Skin of body (tissue), 2 donors: ENCODE results near the gene LAGE3. TPM values are rescaled to one million over a fixed set of nuclear protein-coding genes. Genes with fewer than 3 reads are reported as not detected.

Experiments used
- DNase-seq: peaks from one replicate; lab custom pipeline; 2025; lab: John Stamatoyannopoulos, UW
- total RNA-seq: library from RNA; depleted of rRNA; stranded (reverse); fragments of >200 nt; gene quantifications from one replicate; pipeline ENCODE4 v1.2.3, GENCODE V29; 2014

LAGE3 gene
- total RNA-seq, 1 donor from 2014 or later: 5.2 TPM

DNA sequence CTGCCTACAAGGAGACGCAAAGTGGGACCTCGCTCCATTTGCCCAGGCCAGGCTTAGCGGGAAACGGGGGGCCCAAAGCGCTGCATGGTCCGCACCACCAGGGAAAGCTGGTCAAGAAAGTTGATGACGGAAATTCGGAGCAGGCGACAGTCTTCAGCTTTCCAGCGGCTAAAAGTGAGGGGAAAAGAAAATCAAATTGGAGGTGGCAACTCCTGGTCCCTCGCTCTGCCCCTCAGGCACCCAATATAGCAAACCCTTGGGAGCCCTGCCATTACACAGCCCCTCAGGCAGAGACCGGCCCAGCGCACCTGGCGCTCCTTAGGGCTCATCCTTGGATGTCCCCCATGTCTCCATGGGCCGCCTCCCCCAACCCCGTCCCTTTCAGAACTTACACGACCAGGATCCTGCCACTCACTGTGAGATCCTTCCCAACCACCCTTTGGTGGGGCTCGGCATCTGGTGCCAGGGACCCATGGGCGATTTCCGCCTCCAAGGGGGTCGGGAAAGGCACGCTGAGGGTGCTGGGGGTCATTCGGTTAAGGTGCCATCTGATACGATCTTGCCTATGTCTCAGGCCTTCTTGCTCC is 1.1 kb downstream of the LAGE3 start:
- DNase-seq: no peak

DNA sequence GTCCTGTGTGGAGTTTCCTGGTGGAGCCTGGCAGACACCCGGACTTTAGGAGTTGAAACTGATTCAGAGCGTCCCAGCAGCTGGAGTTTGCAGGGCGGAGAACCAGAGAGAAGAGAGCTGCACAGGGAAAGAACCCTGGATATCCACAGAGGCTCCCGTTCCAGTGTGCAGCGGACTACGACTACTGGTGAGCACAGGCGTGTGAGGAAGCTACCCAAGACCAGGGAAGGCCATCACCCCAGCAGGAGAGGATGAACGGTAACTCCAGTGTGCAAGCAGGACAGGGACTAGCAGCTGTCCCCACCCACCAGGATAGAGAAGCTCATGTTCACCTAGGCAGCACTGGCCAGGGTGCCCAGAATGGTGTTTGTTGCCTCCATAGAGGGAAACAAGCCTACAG is 2.3 kb downstream of the LAGE3 start:
- no peak for DNase-seq

DNA sequence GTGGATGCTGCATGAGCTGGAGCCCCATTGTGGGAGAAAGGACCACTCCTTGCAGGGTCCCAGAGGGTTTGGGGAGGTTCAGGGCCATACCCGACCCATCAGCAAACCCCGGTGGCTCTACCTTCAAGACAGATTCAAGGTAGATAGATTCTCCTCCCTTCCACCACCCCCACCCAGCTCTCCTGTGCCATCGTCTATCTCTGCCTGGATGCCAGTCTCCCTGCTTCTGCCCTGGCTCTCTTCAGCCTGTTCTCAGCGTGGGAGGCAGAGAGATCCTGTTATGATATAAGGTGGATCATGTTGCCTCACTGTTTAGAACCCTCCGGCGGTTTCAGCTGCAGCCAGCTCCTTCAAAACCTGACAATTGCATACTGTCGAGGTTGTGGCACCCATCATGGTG is 5.4 kb downstream of the LAGE3 start:
- DNase-seq: no peak

DNA sequence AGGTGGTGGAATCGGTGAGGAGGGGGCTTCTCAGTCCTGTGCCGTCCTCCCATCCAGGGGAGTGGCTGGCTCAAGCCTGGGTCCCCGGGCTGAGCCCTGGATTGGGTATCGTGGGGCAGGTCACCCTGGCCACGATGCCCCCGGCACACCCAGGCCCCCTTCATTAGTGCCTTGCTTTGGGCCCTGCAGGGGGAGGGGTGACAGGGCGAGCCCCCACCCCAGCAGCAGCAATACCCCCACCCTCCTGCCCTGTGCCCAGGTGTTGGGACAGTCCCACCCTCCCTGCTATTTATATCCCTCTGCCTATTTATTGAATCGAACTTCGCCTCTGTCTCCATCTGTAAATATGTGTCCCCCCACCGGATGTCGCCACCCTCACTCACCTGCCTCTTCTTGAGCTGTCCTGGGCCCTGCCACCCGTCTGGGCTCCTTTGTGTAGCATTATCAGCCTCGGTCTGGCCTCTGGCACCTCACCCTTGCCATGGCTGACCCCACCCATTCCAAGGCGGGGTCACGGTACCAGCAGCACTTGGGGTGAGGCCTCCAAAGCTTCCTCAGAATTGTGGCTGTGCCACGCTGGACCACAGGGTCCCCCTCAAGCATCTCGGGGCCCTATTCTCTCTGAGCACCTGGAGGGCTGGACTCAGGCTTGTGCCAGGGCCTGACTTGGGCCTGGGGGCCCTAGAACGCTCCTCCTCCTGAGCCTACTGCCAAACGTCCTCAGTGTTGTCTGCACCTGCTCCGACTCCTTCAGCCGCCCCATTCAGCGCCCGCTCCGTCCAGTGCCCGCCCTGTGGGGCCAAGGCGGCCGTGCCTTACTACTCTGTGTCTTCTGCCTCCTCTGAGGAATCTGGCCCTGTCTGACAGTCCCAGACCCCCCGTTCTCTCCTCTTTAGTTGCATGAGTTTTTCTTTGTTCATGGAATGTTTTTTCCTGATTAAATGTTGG is 6.1 kb downstream of the LAGE3 start:
- DNase-seq: no peak

DNA sequence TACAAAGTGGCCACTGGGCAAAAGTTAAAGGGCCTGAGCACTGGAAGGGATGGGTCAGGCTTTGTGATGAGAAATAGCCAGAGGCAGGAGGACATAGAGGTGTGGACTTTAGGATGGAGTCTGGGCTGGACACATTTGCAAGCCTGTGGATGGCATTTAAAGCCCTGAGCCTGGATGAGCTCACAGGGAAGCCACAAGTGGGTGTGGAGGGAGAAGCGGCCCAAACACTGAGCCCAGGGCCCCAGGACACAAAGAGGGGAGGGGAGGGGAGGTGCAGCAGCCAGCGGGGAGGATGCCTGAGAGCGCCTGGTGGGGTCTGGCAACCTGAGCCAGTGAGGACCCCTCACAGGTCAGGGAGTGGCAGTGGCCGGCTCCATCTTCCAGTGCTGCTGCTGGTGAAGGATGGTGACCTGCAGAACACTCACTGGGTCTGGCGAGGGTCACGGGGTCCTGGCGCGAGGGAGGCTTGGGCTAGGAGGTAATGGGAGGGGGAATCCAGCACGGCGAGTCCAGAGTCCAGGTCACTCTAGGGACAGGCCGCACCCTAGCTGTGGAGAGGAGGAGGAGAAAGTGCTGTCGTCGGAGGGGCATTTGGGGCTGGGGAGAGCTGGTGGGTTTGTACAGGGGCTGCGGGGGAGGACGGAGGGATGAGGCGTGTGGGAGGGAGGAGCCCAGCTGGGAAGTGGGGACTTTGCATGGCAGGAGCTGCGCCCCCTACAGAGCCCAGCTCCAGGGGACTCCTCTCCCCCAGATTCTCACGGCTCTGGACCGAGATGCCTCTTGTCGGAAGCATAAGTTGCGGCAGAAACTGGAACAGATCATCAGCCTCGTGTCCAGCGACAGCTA is 7.0 kb downstream of the LAGE3 start:
- DNase-seq: no peak

DNA sequence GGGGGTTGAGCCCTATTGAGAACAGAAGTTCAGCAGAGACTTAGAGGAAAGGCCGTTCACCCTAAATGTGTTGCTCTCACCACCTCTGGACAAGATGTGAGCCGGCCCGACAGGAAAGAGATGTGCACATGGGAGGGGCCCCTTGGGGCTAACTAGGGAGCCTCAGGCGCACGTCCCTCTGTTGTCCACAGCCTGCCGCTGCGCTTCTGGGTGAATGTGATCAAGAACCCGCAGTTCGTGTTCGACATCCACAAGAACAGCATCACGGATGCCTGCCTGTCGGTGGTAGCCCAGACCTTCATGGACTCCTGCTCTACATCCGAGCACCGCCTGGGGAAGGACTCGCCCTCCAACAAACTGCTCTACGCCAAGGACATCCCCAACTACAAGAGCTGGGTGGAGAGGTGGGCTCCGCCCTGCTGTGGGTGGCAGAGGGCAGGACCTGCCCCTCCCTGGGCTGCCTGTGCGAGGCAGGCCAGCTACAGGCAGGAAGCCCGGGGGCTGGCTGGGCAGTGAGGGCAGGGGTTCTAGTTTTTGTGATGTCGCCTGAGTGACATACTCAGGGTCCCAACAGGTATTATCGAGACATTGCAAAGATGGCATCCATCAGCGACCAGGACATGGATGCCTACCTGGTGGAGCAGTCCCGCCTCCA is 8.0 kb downstream of the LAGE3 start:
- DNase-seq: no peak

DNA sequence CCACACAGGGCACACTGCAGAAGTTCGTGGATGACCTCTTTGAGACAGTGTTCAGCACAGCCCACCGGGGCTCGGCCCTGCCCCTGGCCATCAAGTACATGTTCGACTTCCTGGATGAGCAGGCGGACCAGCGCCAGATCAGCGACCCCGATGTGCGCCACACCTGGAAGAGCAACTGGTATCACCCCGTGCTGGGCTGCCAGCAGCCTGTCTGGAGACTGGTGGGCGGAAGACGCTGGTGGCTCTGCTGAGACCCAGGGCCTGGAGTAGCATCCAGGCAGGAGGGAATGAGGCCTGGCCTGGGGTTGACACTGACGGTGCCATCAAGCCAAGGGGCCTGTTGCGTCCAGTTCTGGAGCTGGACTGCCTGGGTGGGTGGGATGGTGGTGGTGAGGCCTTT is 8.6 kb downstream of the LAGE3 start:
- DNase-seq: no peak

DNA sequence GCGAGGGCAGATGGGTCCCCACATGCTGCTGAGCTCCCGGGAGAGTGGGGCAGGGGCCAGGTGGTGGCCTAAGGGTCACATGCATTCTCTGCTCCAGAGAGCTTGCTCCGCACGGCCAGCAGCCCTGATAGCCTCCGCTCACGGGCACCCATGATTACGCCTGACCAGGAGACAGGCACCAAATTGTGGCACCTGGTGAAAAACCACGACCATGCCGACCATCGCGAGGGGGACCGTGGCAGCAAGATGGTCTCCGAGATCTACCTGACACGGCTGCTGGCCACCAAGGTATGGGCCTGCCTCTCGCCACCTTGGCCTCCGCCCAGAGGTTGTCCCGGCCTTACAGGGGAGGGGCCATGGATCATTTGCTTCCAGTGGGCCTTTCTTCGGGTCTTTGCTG is 9.2 kb downstream of the LAGE3 start:
- DNase-seq: no peak

DNA sequence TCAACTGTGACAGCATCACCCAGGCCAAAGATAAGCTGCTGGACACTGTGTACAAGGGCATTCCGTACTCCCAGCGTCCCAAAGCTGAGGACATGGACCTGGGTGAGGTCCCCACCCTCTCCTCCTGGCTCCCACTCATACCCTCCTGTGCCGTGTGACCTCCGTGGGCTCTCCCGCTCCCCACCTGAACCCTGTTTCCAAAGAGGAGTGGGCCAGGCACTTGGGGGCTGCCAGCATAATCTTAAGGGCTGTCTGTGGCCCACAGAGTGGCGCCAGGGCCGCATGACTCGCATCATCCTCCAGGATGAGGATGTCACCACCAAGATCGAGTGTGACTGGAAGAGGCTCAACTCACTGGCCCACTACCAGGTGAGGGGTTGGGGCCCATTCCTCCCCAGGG is 10.0 kb downstream of the LAGE3 start:
- no peak for DNase-seq

DNA sequence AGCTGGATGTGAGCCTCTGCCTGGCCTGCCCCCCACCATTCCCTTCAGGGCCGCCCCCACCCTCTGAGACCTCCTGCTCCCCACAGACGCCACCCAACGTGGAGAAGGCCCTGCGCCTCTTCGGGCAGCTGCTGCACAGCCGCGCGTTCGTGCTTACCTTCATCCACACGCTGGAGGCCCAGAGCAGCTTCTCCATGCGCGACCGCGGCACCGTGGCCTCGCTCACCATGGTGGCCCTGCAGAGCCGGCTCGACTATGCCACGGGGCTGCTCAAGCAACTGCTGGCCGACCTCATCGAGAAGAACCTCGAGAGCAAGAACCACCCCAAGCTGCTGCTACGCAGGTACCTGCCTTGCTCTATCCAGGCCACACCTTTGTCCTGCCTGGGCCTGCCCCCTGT is 10.9 kb downstream of the LAGE3 start:
- no peak for DNase-seq

DNA sequence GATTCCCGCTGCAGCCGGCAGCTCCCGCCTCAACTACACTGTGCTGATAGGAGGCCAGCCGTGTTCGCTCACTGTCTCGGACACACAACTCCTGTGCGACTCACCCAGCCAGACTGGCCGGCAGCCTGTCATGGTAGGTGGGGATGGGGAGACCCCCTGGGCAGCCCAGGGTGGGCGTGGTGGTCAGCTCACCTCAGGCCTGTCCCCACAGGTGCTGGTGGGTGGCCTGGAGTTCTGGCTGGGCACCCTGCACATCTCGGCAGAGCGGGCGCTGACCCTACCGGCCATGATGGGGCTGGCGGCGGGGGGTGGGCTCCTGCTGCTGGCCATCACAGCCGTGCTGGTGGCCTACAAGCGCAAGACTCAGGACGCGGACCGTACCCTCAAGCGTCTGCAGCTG is 11.5 kb downstream of the LAGE3 start:
- DNase-seq: no peak

DNA sequence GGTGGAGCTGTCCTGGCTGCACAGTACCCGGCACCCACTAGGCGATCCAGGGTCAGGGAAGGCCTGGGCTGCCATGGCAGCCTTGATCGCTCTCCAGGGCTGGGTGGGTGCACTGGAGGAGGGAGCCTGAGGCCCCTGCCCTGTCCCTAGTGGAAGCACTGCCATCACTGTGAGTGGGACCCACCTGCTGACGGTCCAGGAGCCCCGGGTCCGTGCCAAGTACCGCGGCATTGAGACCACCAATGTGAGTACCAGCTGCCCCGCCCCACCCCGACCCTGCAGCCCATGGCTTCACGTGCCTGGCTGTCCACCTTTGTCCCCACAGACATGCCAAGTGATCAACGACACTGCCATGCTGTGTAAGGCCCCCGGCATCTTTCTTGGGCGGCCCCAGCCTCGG is 12.2 kb downstream of the LAGE3 start:
- no peak for DNase-seq

DNA sequence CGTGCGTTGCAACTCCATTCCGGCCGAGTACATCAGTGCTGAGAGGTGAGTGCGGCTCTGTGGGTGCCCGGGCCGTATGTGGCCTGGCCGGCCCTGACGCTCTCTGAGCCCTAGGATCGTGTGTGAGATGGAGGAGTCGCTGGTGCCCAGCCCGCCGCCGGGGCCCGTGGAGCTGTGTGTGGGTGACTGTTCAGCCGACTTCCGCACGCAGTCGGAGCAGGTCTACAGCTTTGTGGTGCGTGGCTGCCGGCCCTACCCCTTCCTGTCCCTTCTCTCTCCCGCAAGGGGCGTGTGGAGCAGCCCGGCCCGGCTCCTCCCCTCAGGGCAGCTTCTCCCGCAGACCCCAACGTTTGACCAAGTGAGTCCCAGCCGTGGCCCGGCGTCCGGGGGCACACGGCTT is 13.0 kb downstream of the LAGE3 start:
- DNase-seq: no peak

DNA sequence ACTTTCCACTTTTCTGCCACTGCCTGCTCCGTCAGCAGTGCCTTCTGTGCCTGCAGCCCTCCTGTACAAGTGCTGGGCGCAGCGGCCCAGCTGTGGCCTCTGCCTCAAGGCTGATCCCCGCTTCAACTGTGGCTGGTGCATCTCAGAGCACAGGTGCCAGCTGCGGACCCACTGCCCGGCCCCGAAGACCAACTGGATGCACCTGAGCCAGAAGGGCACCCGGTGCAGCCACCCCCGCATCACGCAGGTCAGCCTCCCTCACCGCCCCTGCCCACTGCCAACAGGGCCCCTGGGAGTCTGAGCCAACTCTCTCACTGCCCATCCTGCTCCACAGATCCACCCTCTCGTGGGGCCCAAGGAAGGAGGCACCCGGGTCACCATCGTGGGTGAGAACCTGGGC is 13.5 kb downstream of the LAGE3 start:
- no peak for DNase-seq

DNA sequence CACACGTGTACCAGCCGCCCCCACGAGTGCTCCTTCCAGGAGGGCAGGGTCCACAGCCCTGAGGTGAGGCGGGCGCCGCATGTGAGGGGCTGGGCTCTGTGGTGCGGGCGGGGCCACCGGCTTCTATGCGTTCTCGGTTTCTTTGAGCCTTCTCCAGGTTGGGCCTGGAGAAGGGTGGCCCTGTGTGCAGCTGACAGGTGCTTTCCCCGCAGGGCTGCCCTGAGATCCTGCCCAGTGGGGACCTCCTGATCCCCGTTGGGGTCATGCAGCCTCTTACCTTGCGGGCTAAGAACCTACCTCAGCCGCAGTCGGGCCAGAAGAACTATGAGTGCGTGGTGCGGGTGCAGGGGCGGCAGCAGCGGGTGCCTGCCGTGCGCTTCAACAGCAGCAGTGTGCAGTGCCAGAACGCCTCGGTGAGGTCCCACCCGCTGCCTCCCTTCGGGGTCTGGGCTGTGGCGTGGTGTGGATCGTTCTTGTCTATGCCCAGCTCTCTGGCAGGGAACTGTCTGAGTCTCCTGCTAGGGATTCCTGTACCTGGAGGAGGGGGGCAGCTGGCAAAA is 14.2 kb downstream of the LAGE3 start:
- no peak for DNase-seq

DNA sequence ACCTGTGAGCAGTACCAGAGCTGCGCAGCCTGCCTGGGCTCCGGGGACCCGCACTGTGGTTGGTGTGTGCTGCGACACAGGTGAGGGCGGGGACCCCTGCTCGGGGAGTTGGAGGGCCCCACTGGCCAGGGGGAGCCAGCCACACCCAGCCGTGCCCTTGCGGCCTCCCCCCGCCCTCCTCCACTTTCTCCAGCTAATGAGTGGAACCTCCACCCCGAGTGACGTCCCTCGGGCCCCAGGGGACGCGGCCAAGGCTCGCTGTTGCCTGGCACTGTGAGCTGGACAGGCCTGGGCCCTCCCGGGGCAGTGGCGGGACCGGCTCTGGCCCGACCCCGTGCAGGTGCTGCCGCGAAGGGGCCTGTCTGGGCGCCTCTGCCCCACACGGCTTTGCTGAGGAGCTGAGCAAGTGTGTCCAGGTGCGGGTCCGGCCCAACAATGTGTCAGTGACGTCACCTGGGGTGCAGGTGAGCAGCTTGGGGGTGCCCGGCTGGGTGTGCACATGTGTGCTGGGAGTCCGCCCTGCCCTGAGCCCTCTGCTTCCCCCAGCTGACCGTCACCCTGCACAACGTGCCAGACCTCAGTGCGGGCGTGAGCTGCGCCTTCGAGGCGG is 15.4 kb downstream of the LAGE3 start:
- DNase-seq: no peak

DNA sequence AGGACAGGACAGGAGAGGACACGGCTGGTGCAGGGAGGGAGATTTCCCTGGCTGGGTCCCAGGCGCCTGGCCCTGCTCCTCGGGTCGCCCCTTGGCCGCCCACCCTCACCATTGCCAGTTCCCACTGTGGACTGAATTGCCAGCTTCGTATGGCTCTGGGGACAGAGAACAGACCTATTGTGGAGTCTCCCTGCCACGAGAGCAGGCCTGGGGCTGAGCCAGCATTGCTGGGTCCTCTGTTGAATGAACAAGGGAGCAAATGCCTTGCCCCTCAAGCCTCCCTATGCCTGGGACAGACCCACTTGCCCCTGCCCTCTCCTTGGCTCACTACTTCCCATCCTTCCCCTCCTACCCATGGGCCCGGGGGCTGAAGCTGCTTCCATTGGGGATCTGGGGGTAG is 16.7 kb downstream of the LAGE3 start:
- DNase-seq: no peak

DNA sequence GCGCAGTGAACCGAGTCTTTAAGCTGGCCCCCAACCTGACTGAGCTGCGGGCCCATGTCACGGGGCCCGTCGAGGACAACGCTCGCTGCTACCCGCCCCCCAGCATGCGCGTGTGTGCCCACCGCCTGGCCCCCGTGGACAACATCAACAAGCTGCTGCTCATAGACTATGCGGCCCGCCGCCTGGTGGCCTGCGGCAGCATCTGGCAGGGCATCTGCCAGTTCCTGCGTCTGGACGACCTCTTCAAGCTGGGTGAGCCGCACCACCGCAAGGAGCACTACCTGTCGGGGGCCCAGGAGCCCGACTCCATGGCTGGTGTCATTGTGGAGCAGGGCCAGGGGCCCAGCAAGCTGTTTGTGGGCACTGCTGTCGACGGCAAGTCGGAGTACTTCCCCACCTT is 18.8 kb downstream of the LAGE3 start:
- no peak for DNase-seq

DNA sequence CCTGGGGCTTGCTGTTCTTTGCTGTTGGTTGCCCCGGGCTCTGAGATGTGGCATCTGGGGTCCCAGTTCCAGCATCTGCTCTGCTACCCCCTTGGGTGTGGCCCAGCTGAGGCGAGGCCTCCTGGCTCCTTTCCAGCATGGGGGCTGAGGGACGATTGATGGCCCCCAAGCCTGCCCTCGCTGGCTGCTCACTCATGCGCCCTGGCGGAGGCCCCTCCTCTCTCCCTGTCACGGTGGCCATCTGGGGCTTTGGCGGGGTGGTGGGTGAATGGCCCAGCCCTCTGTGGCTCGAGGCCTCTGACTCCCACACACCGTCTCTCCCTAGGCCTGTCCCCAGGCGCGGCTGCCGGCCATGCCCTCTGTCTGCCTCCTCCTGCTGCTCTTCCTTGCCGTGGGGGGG is 19.2 kb downstream of the LAGE3 start:
- no peak for DNase-seq

DNA sequence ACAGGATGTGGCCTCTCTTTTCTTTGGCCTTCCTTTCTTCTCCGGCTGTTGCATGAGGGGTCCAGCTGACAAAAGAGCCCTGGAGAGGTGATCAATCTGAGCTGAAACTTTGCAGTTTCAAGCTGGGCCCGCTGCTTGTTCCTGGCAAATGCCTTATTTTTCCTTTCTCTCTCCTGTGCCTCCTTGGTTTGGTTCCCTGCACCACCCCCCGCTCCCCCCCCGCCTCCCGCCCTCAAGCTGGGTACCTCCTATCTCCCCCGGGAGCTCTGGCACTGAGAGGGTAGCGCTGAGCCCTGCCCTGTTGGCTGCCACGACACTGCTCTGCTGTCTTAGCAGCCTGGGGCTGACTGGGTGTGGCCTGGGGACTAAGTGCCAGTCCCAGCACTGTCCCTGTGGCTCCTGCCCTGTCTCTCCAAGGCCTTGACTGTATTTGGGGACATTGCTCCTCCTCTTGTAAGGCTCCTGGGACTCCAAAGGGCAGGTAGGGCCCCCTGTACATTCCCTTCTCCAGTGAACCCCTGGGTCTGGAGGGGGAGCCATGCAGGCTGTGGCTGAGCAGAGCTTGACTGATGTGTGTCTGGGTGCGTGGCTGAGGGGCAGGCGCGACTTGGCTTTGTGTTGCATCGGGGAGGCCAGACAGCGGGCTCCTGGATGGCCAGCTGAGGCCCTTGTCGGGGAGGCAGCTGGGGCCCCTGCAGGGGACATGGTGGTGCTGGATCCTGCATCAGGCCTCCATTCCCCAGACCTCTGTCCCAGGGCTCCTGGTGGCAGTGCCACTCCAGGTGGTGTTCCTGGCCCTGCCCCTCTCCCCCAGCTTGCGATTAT is 19.9 kb downstream of the LAGE3 start:
- DNase-seq: no peak
